ENCODE data around the gene PCDHB3. TPM values are rescaled to one million over a fixed set of nuclear protein-coding genes. Genes with fewer than 3 reads are reported as not detected.

Gene PCDHB3
- total and polyA plus RNA-seq, 2 donors (not counting 3 experiments of a cell fraction or from before 2014, with no cell fraction given), result 0.22 TPM; not detected in 1

DNA sequence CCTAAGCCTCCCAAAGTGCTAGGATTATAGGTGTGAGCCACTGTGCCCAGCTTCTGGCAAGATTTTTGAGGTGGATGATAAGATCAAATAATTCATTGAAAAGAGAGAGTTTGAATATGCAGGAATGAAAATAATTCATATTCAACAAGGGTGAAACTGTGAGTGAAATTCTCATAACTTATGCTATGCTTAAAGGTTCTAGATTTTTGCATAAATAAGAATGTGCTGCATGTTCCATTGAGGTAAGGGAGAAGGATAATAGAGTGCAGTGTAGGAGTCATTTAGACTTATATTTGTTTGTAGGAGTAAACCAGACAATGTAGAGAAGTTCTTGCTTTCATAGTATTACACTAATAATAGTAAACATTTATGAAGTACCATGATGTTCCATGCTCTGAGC is 18.0 kb upstream of the PCDHB3 start:
- ChIA-PET POLR2A (no interaction called here), CTCF (interaction anchor here (0.7 kb wide), 1 partner anchor 147 kb away, joined by 3 read pairs; no protein-coding TSS in a partner anchor)
- H3K9ac ChIP-seq (replicated peaks; ENCODE audit: extremely low read depth, insufficient read depth, low read length), result no peak overlapping the region
- FAIRE-seq (no peak), DNase-seq (ENCODE audit: low read depth, low spot score) (no peak)
- H3K36me3 ChIP-seq (ENCODE audit: control insufficient read depth in 2 of 2, extremely low read depth in 1 of 2, insufficient read depth in 2 of 2, low read length in 2 of 2), result no peaks in the 10 kb centered on the region
- TF ChIP-seq EZH2 (IDR thresholded peaks at IDR 0.05; ENCODE audit: borderline replicate concordance, low read depth, low read length, severe bottlenecking) (no peak), GATA2 (IDR thresholded peaks at IDR 0.05; ENCODE audit: insufficient read depth, insufficient read length, low read depth, low read length) (no peak), POLR2AphosphoS5 (IDR thresholded peaks at IDR 0.05; ENCODE audit: insufficient read depth, low read depth, low read length) (no peak), FOS (IDR thresholded peaks at IDR 0.05; ENCODE audit: borderline replicate concordance, insufficient read depth, low read length) (no peak), JUN (IDR thresholded peaks at IDR 0.05; ENCODE audit: borderline replicate concordance, insufficient read depth, insufficient read length, low read depth) (no peak), MYC (IDR thresholded peaks at IDR 0.05; ENCODE audit: low read depth, low read length) (no peak), POLR2A (IDR thresholded peaks at IDR 0.05; ENCODE audit: low read depth, low read length) (no peak)
- TF ChIP-seq, protein P1, sequence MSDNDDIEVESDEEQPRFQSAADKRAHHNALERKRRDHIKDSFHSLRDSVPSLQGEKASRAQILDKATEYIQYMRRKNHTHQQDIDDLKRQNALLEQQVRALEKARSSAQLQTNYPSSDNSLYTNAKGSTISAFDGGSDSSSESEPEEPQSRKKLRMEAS (IDR thresholded peaks at IDR 0.05; ENCODE audit: insufficient read depth, insufficient read length), result no peak
- TF ChIP-seq, protein P2, sequence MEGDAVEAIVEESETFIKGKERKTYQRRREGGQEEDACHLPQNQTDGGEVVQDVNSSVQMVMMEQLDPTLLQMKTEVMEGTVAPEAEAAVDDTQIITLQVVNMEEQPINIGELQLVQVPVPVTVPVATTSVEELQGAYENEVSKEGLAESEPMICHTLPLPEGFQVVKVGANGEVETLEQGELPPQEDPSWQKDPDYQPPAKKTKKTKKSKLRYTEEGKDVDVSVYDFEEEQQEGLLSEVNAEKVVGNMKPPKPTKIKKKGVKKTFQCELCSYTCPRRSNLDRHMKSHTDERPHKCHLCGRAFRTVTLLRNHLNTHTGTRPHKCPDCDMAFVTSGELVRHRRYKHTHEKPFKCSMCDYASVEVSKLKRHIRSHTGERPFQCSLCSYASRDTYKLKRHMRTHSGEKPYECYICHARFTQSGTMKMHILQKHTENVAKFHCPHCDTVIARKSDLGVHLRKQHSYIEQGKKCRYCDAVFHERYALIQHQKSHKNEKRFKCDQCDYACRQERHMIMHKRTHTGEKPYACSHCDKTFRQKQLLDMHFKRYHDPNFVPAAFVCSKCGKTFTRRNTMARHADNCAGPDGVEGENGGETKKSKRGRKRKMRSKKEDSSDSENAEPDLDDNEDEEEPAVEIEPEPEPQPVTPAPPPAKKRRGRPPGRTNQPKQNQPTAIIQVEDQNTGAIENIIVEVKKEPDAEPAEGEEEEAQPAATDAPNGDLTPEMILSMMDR (IDR thresholded peaks at IDR 0.05; ENCODE audit: extremely low read depth in 1 of 2, insufficient read depth in 1 of 2, low read depth in 1 of 2, low read length in 2 of 2), result no peak
- H3K9me3 ChIP-seq (replicated peaks; ENCODE audit: control insufficient read depth, insufficient read depth, low read length), result no peaks in the 10 kb centered on the region
- no TSS peak for BruUV-seq (replicated peaks)
- no peaks in the 10 kb centered on the region for H3K4me1 ChIP-seq (ENCODE audit: control insufficient read depth, extremely low read depth, insufficient read depth, low read length)
- no peaks in the 10 kb centered on the region for H3K9me1 ChIP-seq (replicated peaks; ENCODE audit: control insufficient read depth, extremely low read depth, insufficient read depth, low read length)
- H3K27me3 ChIP-seq (ENCODE audit: control insufficient read depth in 2 of 2, insufficient read depth in 2 of 2, low read length in 2 of 2), result no peaks in the 10 kb centered on the region
- H3K4me2 ChIP-seq (ENCODE audit: insufficient read depth, low read length), result no peak overlapping the region
- no peak overlapping the region for H2AFZ ChIP-seq (ENCODE audit: low read depth, low read length)
- H3K79me2 ChIP-seq (ENCODE audit: control insufficient read depth, insufficient read depth, low read length), result no peaks in the 10 kb centered on the region
- no peak overlapping the region for H3K27ac ChIP-seq (ENCODE audit: insufficient read depth, low read depth, low read length)
- dilution Hi-C loops (cut with MboI; ENCODE audit: extremely low pct_ligation_motif_present, low sequenced_read_pairs) (no loop called here), intact Hi-C loops (cut with micrococcal nuclease) (no loop called here)
- H4K20me1 ChIP-seq (replicated peaks; ENCODE audit: control insufficient read depth, extremely low read depth, insufficient read depth, low read length), result no peaks in the 10 kb centered on the region
- no peak overlapping the region for H3K4me3 ChIP-seq (replicated peaks in 1 of 3; ENCODE audit: insufficient read depth in 1 of 3, low read depth in 1 of 3, low read length in 3 of 3)

All from endothelial cell of umbilical vein (primary cell).